ENCODE results near the gene MDP1.

Gene MDP1

GRCh38 chr14:24176599-24176998 is 39.3 kb downstream of the MDP1 start:
- Histone ChIP-seq H3K27me3 (replicated peaks; ENCODE audit: control insufficient read depth, insufficient read depth, low read length) (no peaks in the 10 kb centered on the region), H3K4me1 (ENCODE audit: control insufficient read depth, insufficient read depth, low read length) (peaks cover 16% of the 10 kb centered on the region), H3K4me3 (ENCODE audit: low read length) (no peak overlapping the region), H3K9me3 (ENCODE audit: control insufficient read depth, low read length) (no peaks in the 10 kb centered on the region), H3K36me3 (ENCODE audit: control insufficient read depth, insufficient read depth, low read length, severe bottlenecking) (peaks cover 47% of the 10 kb centered on the region), H3K9ac (ENCODE audit: low read length) (no peak overlapping the region)
- DNase-seq (ENCODE audit: low read depth): no peak

DNA sequence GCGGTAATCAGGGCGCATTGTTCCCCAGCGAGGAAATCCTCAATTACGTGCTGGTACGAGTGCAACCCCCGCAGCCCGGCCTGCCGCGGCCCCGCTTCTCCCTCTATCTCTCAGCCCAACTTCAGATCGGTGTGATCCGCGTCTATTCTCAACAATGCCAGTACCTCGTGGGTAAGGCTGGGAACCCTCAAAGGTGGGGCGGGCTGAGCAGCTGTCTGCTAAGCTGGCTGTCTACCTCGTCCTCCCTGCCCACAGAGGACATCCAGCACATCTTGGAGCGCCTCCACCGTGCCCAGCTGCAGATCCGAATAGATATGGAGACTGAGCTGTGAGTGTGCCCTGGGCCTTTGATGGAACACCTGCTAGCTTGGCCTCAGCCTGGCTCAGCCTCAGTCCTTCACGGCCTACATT is 43.0 kb downstream of the MDP1 start:
- no peak overlapping the region for H3K9ac ChIP-seq (ENCODE audit: low read length)
- no peaks in the 10 kb centered on the region for H3K9me3 ChIP-seq (ENCODE audit: control insufficient read depth, low read length)
- no peak overlapping the region for H3K4me3 ChIP-seq (ENCODE audit: low read length)
- no peak for DNase-seq (ENCODE audit: low read depth)
- no peaks in the 10 kb centered on the region for H3K4me1 ChIP-seq (ENCODE audit: control insufficient read depth, insufficient read depth, low read length)
- no peaks in the 10 kb centered on the region for H3K27me3 ChIP-seq (replicated peaks; ENCODE audit: control insufficient read depth, insufficient read depth, low read length)
- H3K36me3 ChIP-seq (ENCODE audit: control insufficient read depth, insufficient read depth, low read length, severe bottlenecking): peaks cover 20% of the 10 kb centered on the region

GRCh38 chr14:24172261-24172860 is 43.5 kb downstream of the MDP1 start:
- H3K27me3 ChIP-seq (replicated peaks; ENCODE audit: control insufficient read depth, insufficient read depth, low read length): no peaks in the 10 kb centered on the region
- H3K36me3 ChIP-seq (ENCODE audit: control insufficient read depth, insufficient read depth, low read length, severe bottlenecking): peaks cover 19% of the 10 kb centered on the region
- no peaks in the 10 kb centered on the region for H3K9me3 ChIP-seq (ENCODE audit: control insufficient read depth, low read length)
- DNase-seq (ENCODE audit: low read depth): no peak
- no peaks in the 10 kb centered on the region for H3K4me1 ChIP-seq (ENCODE audit: control insufficient read depth, insufficient read depth, low read length)
- no peak overlapping the region for H3K4me3 ChIP-seq (ENCODE audit: low read length)
- H3K9ac ChIP-seq (ENCODE audit: low read length): no peak overlapping the region

GRCh38 chr14:24171422-24172260 is 44.2 kb downstream of the MDP1 start, which contains the start of gene REC8:
Gene REC8, plus strand, starts transcription at chr14:24172080. Its CDS starts 473 bp downstream, at chr14:24172553.
- Histone ChIP-seq H3K9ac (ENCODE audit: low read length) (no peak within 1 kb of the TSS), H3K9me3 (ENCODE audit: control insufficient read depth, low read length) (no peaks in the 10 kb centered on the region), H3K27me3 (replicated peaks; ENCODE audit: control insufficient read depth, insufficient read depth, low read length) (no peaks in the 10 kb centered on the region), H3K36me3 (ENCODE audit: control insufficient read depth, insufficient read depth, low read length, severe bottlenecking) (peaks cover 16% of the 10 kb centered on the region), H3K4me3 (ENCODE audit: low read length) (no peak within 1 kb of the TSS), H3K4me1 (ENCODE audit: control insufficient read depth, insufficient read depth, low read length) (no peaks in the 10 kb centered on the region)
- no peak for DNase-seq (ENCODE audit: low read depth)

GRCh38 chr14:24167469-24168114 is 48.3 kb downstream of the MDP1 start:
- Histone ChIP-seq H3K36me3 (ENCODE audit: control insufficient read depth, insufficient read depth, low read length, severe bottlenecking) (peaks cover 48% of the 10 kb centered on the region), H3K4me1 (ENCODE audit: control insufficient read depth, insufficient read depth, low read length) (no peaks in the 10 kb centered on the region), H3K9me3 (ENCODE audit: control insufficient read depth, low read length) (no peaks in the 10 kb centered on the region), H3K27me3 (replicated peaks; ENCODE audit: control insufficient read depth, insufficient read depth, low read length) (no peaks in the 10 kb centered on the region), H3K4me3 (ENCODE audit: low read length) (no peak overlapping the region), H3K9ac (ENCODE audit: low read length) (no peak overlapping the region)
- DNase-seq (ENCODE audit: low read depth): no peak

DNA sequence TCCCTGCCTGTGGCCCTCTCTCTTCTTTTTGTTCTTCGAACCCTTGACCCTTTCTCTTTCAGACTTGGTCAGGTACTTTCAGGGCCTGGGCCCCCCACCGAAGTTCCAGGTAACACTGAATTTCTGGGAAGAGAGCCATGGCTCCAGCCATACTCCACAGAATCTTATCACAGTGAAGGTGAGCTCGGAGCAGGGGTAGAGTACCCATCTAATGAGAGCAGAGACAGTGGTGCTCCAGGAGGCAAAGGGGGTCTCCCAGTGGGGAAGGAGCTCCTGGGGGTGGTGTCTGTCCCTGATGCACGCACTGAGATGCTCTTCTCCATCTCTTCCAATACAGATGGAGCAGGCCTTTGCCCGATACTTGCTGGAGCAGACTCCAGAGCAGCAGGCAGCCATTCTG is 50.1 kb downstream of the MDP1 start:
- peaks cover 48% of the 10 kb centered on the region for H3K36me3 ChIP-seq (ENCODE audit: control insufficient read depth, insufficient read depth, low read length, severe bottlenecking)
- peaks cover 13% of the 10 kb centered on the region for H3K4me1 ChIP-seq (ENCODE audit: control insufficient read depth, insufficient read depth, low read length)
- no peak for DNase-seq (ENCODE audit: low read depth)

DNA sequence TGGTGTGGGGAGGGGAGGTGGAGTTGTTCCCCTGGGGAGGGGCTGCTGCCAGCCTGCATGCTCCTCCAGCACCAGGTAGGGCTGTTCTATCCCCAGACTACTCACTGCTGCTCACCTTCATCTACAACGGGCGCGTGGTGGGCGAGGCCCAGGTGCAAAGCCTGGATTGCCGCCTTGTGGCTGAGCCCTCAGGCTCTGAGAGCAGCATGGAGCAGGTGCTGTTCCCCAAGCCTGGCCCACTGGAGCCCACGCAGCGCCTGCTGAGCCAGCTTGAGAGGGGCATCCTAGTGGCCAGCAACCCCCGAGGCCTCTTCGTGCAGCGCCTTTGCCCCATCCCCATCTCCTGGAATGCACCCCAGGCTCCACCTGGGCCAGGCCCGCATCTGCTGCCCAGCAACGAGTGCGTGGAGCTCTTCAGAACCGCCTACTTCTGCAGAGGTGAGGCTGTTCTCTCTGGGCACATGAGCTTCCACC is 51.3 kb downstream of the MDP1 start:
- Histone ChIP-seq H3K9ac (ENCODE audit: low read length) (no peak overlapping the region), H3K27me3 (replicated peaks; ENCODE audit: control insufficient read depth, insufficient read depth, low read length) (no peaks in the 10 kb centered on the region), H3K9me3 (ENCODE audit: control insufficient read depth, low read length) (no peaks in the 10 kb centered on the region), H3K4me3 (ENCODE audit: low read length) (no peak overlapping the region), H3K4me1 (ENCODE audit: control insufficient read depth, insufficient read depth, low read length) (peaks cover 13% of the 10 kb centered on the region), H3K36me3 (ENCODE audit: control insufficient read depth, insufficient read depth, low read length, severe bottlenecking) (peaks cover 60% of the 10 kb centered on the region)
- DNase-seq (ENCODE audit: low read depth): no peak

More for the DNA sequence above, 50.1 kb downstream of the MDP1 start:
- Histone ChIP-seq H3K9ac (ENCODE audit: low read length) (no peak overlapping the region), H3K4me3 (ENCODE audit: low read length) (no peak overlapping the region), H3K27me3 (replicated peaks; ENCODE audit: control insufficient read depth, insufficient read depth, low read length) (no peaks in the 10 kb centered on the region), H3K9me3 (ENCODE audit: control insufficient read depth, low read length) (no peaks in the 10 kb centered on the region)

Measured in adipocyte (in vitro differentiated cells).